Measurements from ENCODE around the gene POP4. TPM values are rescaled to one million over a fixed set of nuclear protein-coding genes. Genes with fewer than 3 reads are reported as not detected.

POP4 gene
- total and polyA plus RNA-seq, 10 of the 15 experiments (the other 5 are each of a cell fraction or from before 2014, with no cell fraction given) = 52.1 to 231 (median 118) TPM

- no peak overlapping the region for H3K27ac ChIP-seq (ENCODE audit: control insufficient read depth, insufficient read depth)
- ChIA-PET RAD21 (ENCODE audit: unreplicated experiment) (no interaction called here), POLR2A (interaction anchor here (0.6 kb wide), 1 partner anchor 45 kb away, joined by 4 read pairs; no protein-coding TSS in a partner anchor), CTCF (interaction anchor here (0.6 to 2.5 kb wide), 2 partner anchors 113 to 392 kb away, joined by 4 to 10 read pairs; no protein-coding TSS in a partner anchor), SMC1A (ENCODE audit: uncharacterized antibody, unreplicated experiment) (no interaction called here)
- DNase-seq (ENCODE audit: low read depth, low spot score) = no peak
- no peak for ATAC-seq
- peaks cover 21% of the 10 kb centered on the region for H3K79me2 ChIP-seq (ENCODE audit: control insufficient read depth, insufficient read depth, low read length)
- H3K27me3 ChIP-seq (replicated peaks in 1 of 2; ENCODE audit: control insufficient read depth in 2 of 2, insufficient read depth in 2 of 2, low read length in 1 of 2) = no peaks in the 10 kb centered on the region
- FAIRE-seq = no peak
- H2AFZ ChIP-seq (ENCODE audit: control insufficient read depth, low read depth, low read length) = no peak overlapping the region
- in situ Hi-C loops (cut with MboI) (loop anchor here (10.0 kb wide), 1 partner anchor 111 kb away; the partner anchor contains the start of gene C19orf12), intact Hi-C loops (cut with micrococcal nuclease; ENCODE audit: unreplicated experiment) (loop anchor here (10.0 kb wide), 1 partner anchor 241 kb away; no protein-coding TSS in a partner anchor)
- no peak overlapping the region for H3K4me2 ChIP-seq (ENCODE audit: control insufficient read depth, insufficient read depth)
- TF ChIP-seq MTA2 (IDR thresholded peaks at IDR 0.05; ENCODE audit: low read depth) = no peak
- no peak for TF ChIP-seq ZNF24 (IDR thresholded peaks at IDR 0.05)
- TF ChIP-seq KLF5 (IDR thresholded peaks at IDR 0.05; ENCODE audit: partially characterized antibody) = no peak
- no peak for TF ChIP-seq BCL11A (IDR thresholded peaks at IDR 0.05; ENCODE audit: low read depth, low read length)
- no peak for TF ChIP-seq TARDBP (IDR thresholded peaks at IDR 0.05; ENCODE audit: borderline replicate concordance)
- no peak for TF ChIP-seq BHLHE40 (IDR thresholded peaks at IDR 0.05; ENCODE audit: borderline replicate concordance in 1 of 2, low read depth in 2 of 2, low read length in 1 of 2)
- TF ChIP-seq STAT3 (IDR thresholded peaks at IDR 0.05; ENCODE audit: low read depth, low read length) = no peak
- TF ChIP-seq NR2C1 (IDR thresholded peaks at IDR 0.05) = no peak
- TF ChIP-seq WRNIP1 (IDR thresholded peaks at IDR 0.05; ENCODE audit: borderline replicate concordance, low read depth, low read length) = no peak
- no peak for TF ChIP-seq HDGF (IDR thresholded peaks at IDR 0.05)
- no peak overlapping the region for H3K9ac ChIP-seq (ENCODE audit: control insufficient read depth, insufficient read depth, low read length)
- H3K36me3 ChIP-seq (ENCODE audit: control insufficient read depth in 2 of 2, insufficient read depth in 2 of 2, low read length in 1 of 2) = peaks cover 0 to under 1% of the 10 kb centered on the region in 2 experiments; a peak in 1 of 4 replicates
- H3K4me3 ChIP-seq = no peak overlapping the region
- H3K9me3 ChIP-seq (replicated peaks; ENCODE audit: control insufficient read depth, insufficient read depth, low read length) = no peaks in the 10 kb centered on the region
- H3K4me1 ChIP-seq (ENCODE audit: control insufficient read depth, insufficient read depth, low read length) = peaks cover 6% of the 10 kb centered on the region
- H4K20me1 ChIP-seq (ENCODE audit: control insufficient read depth, insufficient read depth) = no peaks in the 10 kb centered on the region
- no TSS peak for BruUV-seq (replicated peaks)
- 77% methylated on average over 5 of the region's 5 CpGs for WGBS (ENCODE audit: insufficient coverage, insufficient replicate concordance, low lambda C conversion rate, missing lambda C conversion rate)
These were observed 2.8 kb upstream of the POP4 start for GRCh38 chr19:29603308-29603707.
